Activated naive CD8-positive, alpha-beta T cell (primary cell): ENCODE data around the gene LETM1.

Source experiments
- H3K27ac Mint-ChIP-seq: one replicate; pipeline ENCODE4 v1.8.0; 2021; ENCODE audit warnings: mixed read lengths
- H3K27me3 Mint-ChIP-seq: one replicate; pipeline ENCODE4 v1.8.0; 2021; ENCODE audit warnings: mixed read lengths
- H3K36me3 Mint-ChIP-seq: one replicate; pipeline ENCODE4 v1.8.0; 2021; ENCODE audit warnings: mixed read lengths
- H3K4me1 Mint-ChIP-seq: one replicate; pipeline ENCODE4 v1.8.0; 2021; ENCODE audit warnings: low read depth, mixed read lengths
- H3K4me3 Mint-ChIP-seq: one replicate; pipeline ENCODE4 v1.8.0; 2021; ENCODE audit warnings: mild to moderate bottlenecking, mixed read lengths
- H3K9me3 Mint-ChIP-seq: one replicate; pipeline ENCODE4 v1.8.0; 2021; ENCODE audit warnings: low read depth, mixed read lengths

Gene LETM1

GRCh38 chr4:1804638-1805492 lies 51.1 kb downstream of the LETM1 start:
- Mint-ChIP-seq H3K27ac (no peak overlapping the region), H3K36me3 (no peaks in the 10 kb centered on the region), H3K4me1 (no peaks in the 10 kb centered on the region), H3K27me3 (no peaks in the 10 kb centered on the region), H3K9me3 (no peaks in the 10 kb centered on the region), H3K4me3 (no peak overlapping the region)

DNA sequence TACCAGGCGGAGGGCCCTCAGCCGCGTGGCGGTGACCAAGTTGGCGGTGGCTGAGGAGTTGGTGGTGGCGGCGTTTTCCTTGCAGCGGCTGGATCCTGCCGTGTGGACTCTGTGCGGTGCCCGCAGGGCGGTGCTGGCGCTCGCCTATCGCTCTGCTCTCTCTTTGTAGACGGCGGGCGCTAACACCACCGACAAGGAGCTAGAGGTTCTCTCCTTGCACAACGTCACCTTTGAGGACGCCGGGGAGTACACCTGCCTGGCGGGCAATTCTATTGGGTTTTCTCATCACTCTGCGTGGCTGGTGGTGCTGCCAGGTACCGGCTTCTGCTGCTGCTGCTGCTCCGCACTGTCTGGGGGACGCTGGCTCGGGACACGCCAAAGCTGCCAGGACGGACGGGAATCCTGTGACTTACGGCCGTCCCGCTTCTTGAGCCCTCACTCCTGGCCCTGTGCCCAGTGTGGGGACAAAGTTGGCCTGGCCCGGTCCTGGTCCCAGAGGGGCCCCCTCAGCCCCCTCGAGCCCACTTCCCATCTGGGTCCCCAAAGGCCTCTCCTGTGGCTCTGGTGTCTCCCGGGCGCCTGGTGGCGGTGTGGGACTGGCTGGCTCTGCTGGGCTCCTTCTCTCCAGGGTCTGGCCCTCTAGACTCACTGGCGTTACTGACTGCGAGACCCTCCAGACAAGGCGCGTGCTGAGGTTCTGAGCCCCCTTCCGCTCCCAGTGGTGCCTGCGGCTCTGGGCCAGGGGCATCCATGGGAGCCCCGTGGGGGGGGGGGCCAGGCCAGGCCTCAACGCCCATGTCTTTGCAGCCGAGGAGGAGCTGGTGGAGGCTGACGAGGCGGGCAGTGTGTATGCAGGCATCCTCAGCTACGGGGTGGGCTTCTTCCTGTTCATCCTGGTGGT lies 52.2 kb downstream of the LETM1 start:
- Mint-ChIP-seq H3K4me1 (no peaks in the 10 kb centered on the region), H3K27me3 (no peaks in the 10 kb centered on the region), H3K36me3 (no peaks in the 10 kb centered on the region), H3K4me3 (no peak overlapping the region), H3K27ac (no peak overlapping the region), H3K9me3 (no peaks in the 10 kb centered on the region)

DNA sequence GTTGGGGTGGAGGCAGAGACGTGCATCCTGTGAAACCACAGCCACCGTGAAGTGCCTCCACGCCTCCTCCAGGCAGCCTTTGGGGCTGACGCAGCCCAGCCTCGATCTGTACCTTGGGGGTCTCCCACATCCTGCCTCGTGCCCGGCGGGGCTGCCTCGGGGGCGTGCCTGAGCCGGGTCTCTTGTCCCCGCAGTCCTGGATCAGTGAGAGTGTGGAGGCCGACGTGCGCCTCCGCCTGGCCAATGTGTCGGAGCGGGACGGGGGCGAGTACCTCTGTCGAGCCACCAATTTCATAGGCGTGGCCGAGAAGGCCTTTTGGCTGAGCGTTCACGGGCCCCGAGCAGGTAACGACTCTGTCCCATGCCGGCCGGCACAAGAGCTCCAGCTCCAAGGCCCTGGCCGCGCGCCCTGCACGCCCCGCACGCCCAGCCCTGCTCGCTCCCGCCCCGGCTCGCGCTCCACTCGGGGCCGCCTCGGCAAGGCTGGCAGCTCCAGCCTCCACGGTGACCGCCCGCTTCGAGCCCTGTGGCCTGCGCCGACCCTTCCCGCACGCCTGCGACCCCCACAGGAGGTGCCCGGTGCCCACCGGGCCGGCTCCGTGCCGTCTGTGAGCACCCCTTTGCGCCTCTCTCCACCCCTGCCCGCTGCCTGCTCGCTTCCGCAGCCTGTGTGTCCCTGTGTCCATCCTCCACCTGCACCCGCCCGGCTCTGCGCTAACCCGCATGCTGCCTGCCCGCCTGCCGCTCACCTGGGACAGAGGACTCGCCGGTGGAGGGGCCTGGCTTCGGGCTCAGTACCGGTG lies 53.0 kb downstream of the LETM1 start:
- H3K4me3 Mint-ChIP-seq, result no peak overlapping the region
- no peaks in the 10 kb centered on the region for H3K36me3 Mint-ChIP-seq
- H3K4me1 Mint-ChIP-seq, result no peaks in the 10 kb centered on the region
- no peaks in the 10 kb centered on the region for H3K9me3 Mint-ChIP-seq
- no peak overlapping the region for H3K27ac Mint-ChIP-seq
- H3K27me3 Mint-ChIP-seq, result no peaks in the 10 kb centered on the region

- no peaks in the 10 kb centered on the region for H3K4me1 Mint-ChIP-seq
- H3K27ac Mint-ChIP-seq, result no peak overlapping the region
- H3K36me3 Mint-ChIP-seq, result no peaks in the 10 kb centered on the region
- no peaks in the 10 kb centered on the region for H3K9me3 Mint-ChIP-seq
- H3K4me3 Mint-ChIP-seq, result no peak overlapping the region
- H3K27me3 Mint-ChIP-seq, result no peaks in the 10 kb centered on the region
Observed at GRCh38 chr4:1802151-1802715, 53.7 kb downstream of the LETM1 start.

GRCh38 chr4:1801286-1801958 lies 54.5 kb downstream of the LETM1 start:
- H3K4me3 Mint-ChIP-seq, result no peak overlapping the region
- no peaks in the 10 kb centered on the region for H3K4me1 Mint-ChIP-seq
- H3K27me3 Mint-ChIP-seq, result peaks cover 3% of the 10 kb centered on the region
- no peak overlapping the region for H3K27ac Mint-ChIP-seq
- no peaks in the 10 kb centered on the region for H3K36me3 Mint-ChIP-seq
- no peaks in the 10 kb centered on the region for H3K9me3 Mint-ChIP-seq

- H3K36me3 Mint-ChIP-seq, result no peaks in the 10 kb centered on the region
- no peaks in the 10 kb centered on the region for H3K4me1 Mint-ChIP-seq
- no peak overlapping the region for H3K4me3 Mint-ChIP-seq
- H3K27me3 Mint-ChIP-seq, result peaks cover 4% of the 10 kb centered on the region
- no peak overlapping the region for H3K27ac Mint-ChIP-seq
- no peaks in the 10 kb centered on the region for H3K9me3 Mint-ChIP-seq
Observed at GRCh38 chr4:1800805-1801204, 55.2 kb downstream of the LETM1 start.

DNA sequence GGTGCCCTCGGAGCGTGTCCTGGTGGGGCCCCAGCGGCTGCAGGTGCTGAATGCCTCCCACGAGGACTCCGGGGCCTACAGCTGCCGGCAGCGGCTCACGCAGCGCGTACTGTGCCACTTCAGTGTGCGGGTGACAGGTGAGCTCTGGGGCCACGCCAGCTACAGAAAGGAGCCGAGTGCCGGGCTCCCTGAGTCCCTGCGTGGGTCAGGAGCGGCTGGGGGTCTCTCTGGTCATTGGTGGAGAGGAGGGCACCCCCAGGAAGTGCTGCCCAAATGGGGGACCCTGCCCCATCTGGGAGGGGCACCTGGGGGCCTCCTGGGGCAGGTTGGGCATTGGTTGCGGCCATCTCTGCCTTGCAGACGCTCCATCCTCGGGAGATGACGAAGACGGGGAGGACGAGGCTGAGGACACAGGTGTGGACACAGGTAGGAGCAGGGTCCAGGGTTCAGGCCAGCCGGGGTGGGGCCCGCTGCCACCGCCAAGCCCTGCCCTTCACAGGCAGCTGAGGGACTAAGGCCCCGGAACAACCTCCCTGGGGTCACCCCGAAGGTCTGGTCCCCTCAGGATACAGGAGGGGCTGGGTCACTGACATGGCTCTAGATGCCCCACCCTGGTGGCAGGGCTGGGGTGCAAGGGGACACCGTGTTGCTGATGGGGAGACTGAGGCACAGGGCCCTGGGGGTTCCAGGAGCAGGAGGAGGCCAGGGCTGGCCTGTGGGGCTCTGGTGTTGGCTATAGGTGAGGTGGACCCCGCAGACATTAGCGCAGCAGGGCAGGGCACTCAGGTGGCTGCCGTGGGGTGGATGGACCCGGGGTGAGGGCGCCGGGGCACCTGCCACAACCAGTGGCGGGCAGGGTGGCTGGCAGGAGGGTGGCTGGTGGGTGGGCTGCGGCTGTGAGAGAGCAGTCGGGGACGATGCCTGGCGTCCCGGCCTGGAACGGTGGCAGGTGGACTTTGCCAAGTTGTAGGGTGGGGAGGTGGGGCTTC lies 56.3 kb downstream of the LETM1 start:
- Mint-ChIP-seq H3K36me3 (no peaks in the 10 kb centered on the region), H3K4me3 (no peak overlapping the region), H3K4me1 (no peaks in the 10 kb centered on the region), H3K27me3 (peaks cover 4% of the 10 kb centered on the region), H3K27ac (no peak overlapping the region), H3K9me3 (no peaks in the 10 kb centered on the region)

- peaks cover 4% of the 10 kb centered on the region for H3K27me3 Mint-ChIP-seq
Observed at GRCh38 chr4:1798580-1799386, 57.2 kb downstream of the LETM1 start.

DNA sequence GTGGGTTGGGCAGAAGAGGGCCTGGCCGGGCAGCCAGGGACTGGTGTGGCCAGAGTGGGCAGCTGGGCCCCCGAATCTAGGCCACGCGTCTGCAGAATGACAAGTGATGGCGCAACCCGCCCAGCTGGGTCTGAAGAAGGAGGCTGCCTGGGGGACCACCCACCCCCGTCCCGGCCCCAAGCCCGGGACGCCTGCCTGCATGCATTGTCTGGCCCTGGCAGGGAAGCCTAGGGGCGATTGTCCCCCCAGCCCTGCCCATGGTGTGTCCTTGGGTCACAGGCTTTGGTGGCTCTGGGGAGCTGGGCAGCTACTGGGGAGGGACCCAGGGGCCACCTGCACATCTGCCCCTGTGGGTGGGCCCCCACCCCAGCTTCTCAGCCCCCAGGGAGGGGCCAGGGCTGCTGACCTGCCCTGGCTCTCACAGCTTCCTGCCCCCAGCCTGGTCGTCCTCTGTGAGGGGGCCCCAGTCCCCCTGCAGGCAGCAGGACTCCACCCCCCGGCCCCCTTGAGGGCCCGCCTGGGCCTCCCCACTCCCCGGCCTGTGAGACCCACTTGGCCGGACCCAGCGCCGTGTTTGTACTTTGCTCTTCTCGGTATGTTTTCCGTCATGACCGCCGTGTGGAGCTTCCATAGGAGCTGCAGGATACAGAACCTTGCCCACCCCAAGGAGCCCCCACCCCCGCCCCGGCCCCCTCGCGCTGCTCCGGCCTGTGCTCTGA lies 57.9 kb downstream of the LETM1 start:
- H3K4me3 Mint-ChIP-seq, result no peak overlapping the region
- H3K27ac Mint-ChIP-seq, result no peak overlapping the region
- H3K27me3 Mint-ChIP-seq, result peaks cover 4% of the 10 kb centered on the region

More at GRCh38 chr4:1798580-1799386, 57.2 kb downstream of the LETM1 start:
- Mint-ChIP-seq H3K4me3 (no peak overlapping the region), H3K27ac (no peak overlapping the region), H3K4me1 (no peaks in the 10 kb centered on the region), H3K36me3 (no peaks in the 10 kb centered on the region), H3K9me3 (no peaks in the 10 kb centered on the region)

GRCh38 chr4:1797298-1797860 lies 58.6 kb downstream of the LETM1 start:
- H3K4me3 Mint-ChIP-seq, result no peak overlapping the region
- no peak overlapping the region for H3K27ac Mint-ChIP-seq
- H3K9me3 Mint-ChIP-seq, result no peaks in the 10 kb centered on the region
- peaks cover 4% of the 10 kb centered on the region for H3K27me3 Mint-ChIP-seq
- no peaks in the 10 kb centered on the region for H3K4me1 Mint-ChIP-seq
- no peaks in the 10 kb centered on the region for H3K36me3 Mint-ChIP-seq

More for the DNA sequence above, 57.9 kb downstream of the LETM1 start:
- Mint-ChIP-seq H3K9me3 (no peaks in the 10 kb centered on the region), H3K36me3 (no peaks in the 10 kb centered on the region), H3K4me1 (no peaks in the 10 kb centered on the region)

DNA sequence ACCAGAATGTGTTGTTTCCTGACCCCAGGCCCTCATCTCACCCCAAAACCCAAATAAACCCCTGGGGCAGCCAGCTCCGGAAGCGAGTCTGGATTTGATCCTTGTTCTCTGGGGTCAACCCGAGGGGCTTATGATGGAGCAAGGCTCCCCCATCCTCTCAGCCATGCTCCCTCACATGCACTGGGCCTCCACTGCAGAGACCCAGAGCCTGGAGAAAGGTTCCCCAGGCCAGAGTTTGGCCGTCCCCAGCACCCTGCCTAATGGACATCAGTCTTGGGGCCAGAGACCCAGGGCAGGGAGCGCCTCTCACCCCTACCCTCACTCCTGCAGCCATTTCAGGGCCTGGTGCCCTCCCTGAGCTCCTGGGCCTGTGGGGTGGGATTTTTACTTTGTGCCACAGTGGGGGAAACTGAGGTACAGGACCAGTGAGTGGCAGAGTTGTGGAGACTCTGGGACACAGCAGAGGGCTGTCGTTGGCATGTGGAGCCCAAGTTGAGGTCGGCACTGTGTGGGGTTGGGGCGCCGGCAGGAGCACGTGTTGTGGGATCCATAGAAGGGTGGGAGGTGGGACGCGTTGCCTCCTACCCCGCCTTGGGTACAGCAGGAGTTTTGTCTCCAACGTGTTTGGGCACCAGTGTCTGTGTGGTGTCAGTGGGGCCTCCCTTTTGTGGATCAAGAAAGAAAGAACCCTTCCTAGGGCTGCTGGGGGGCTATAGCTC lies 59.3 kb downstream of the LETM1 start:
- Mint-ChIP-seq H3K9me3 (no peaks in the 10 kb centered on the region), H3K4me3 (no peak overlapping the region), H3K27ac (no peak overlapping the region), H3K36me3 (no peaks in the 10 kb centered on the region), H3K27me3 (peaks cover 4% of the 10 kb centered on the region), H3K4me1 (no peaks in the 10 kb centered on the region)
